Neuronal stem cell (in vitro differentiated cells): ENCODE data around the gene PRKCE.

Experiments
- DNase-seq: peaks from one replicate; pipeline ENCODE4 v3.0.0-alpha.2; 2013; ENCODE audit warnings: low spot score
- H2AFZ ChIP-seq: one replicate; pipeline ENCODE4 v1.6.1; 2013; ENCODE audit warnings: mild to moderate bottlenecking, low read length, inconsistent platforms
- H2AK5ac ChIP-seq: 2 replicates; pipeline ENCODE4 v1.6.1; 2013; ENCODE audit warnings: low read depth, mild to moderate bottlenecking, inconsistent platforms, low read length, moderate library complexity, mixed read lengths
- H2BK120ac ChIP-seq: 2 replicates; pipeline ENCODE4 v1.6.1; 2013; ENCODE audit warnings: low read depth, mild to moderate bottlenecking, inconsistent platforms, low read length, moderate library complexity, mixed read lengths
- H2BK12ac ChIP-seq: one replicate; pipeline ENCODE4 v1.6.1; 2013; ENCODE audit warnings: low read length, inconsistent platforms
- H2BK15ac ChIP-seq: 2 replicates; pipeline ENCODE4 v1.6.1; 2013; ENCODE audit warnings: mild to moderate bottlenecking, low read length, inconsistent platforms, mixed read lengths
- H2BK5ac ChIP-seq: one replicate; pipeline ENCODE4 v1.6.1; 2013; ENCODE audit warnings: inconsistent platforms, mild to moderate bottlenecking, low read length, moderate library complexity
- H3K14ac ChIP-seq: one replicate; pipeline ENCODE4 v1.6.1; 2013; ENCODE audit warnings: low read length, inconsistent platforms
- H3K18ac ChIP-seq: 2 replicates; pipeline ENCODE4 v1.6.1; 2013; ENCODE audit warnings: low read length, inconsistent platforms
- H3K23ac ChIP-seq: 2 replicates; pipeline ENCODE4 v1.6.1; 2013; ENCODE audit warnings: low read depth, mild to moderate bottlenecking, mixed read lengths, low read length, inconsistent platforms; ENCODE audit not compliant: poor library complexity
- H3K27ac ChIP-seq: replicated peaks from 3 replicates; pipeline ENCODE4 v1.5.1; 2013; ENCODE audit warnings: low read length, inconsistent platforms
- H3K27me3 ChIP-seq, 3 experiments: 2 replicates each; pipeline ENCODE4 v1.6.1; 2013; ENCODE audit warnings: low read length in 3 of 3, mild to moderate bottlenecking in 2 of 3, inconsistent platforms in 1 of 3, low read depth in 1 of 3, mixed read lengths in 1 of 3, moderate library complexity in 1 of 3; ENCODE audit not compliant: control insufficient read depth in 3 of 3, insufficient read depth in 3 of 3
- H3K36me3 ChIP-seq, 2 donors: replicated peaks in 1 of 2; 2 replicates each; pipeline ENCODE4 v1.6.1; 2013; ENCODE audit warnings: low read length in 2 of 2; ENCODE audit not compliant: control insufficient read depth in 2 of 2, insufficient read depth in 2 of 2
- H3K4ac ChIP-seq: 2 replicates; pipeline ENCODE4 v1.6.1; 2013; ENCODE audit warnings: inconsistent platforms, mild to moderate bottlenecking, low read length, moderate library complexity
- H3K4me1 ChIP-seq, 2 donors: 1 replicate in 1 of 2; 2 replicates in 1 of 2; pipeline ENCODE4 v1.6.1; 2013; ENCODE audit warnings: low read length in 2 of 2, low read depth in 1 of 2; ENCODE audit not compliant: control insufficient read depth in 2 of 2, insufficient read depth in 1 of 2
- H3K4me2 ChIP-seq: one replicate; pipeline ENCODE4 v1.6.1; 2013; ENCODE audit warnings: mild to moderate bottlenecking, low read length, inconsistent platforms; ENCODE audit not compliant: insufficient read depth, poor library complexity, severe bottlenecking
- H3K4me3 ChIP-seq, 2 donors: 2 replicates each; pipeline ENCODE4 v1.5.1; 2013; ENCODE audit warnings: low read length in 2 of 2, mild to moderate bottlenecking in 2 of 2, inconsistent platforms in 1 of 2, moderate library complexity in 1 of 2
- H3K79me1 ChIP-seq: one replicate; pipeline ENCODE4 v1.6.1; 2013; ENCODE audit warnings: low read depth, mild to moderate bottlenecking, inconsistent platforms, low read length, moderate library complexity
- H3K9ac ChIP-seq: one replicate; pipeline ENCODE4 v1.6.1; 2013; ENCODE audit warnings: mild to moderate bottlenecking, low read depth, low read length, inconsistent platforms; ENCODE audit not compliant: poor library complexity
- H3K9me3 ChIP-seq, 2 donors: replicated peaks in 1 of 2; 2 replicates each; pipeline versions ENCODE3 to v1.6.1; 2013; ENCODE audit warnings: low read length in 2 of 2, mild to moderate bottlenecking in 2 of 2, inconsistent platforms in 1 of 2, low read depth in 1 of 2, mixed read lengths in 1 of 2, moderate library complexity in 1 of 2; ENCODE audit not compliant: control insufficient read depth in 2 of 2, insufficient read depth in 1 of 2
- H4K8ac ChIP-seq: one replicate; pipeline ENCODE4 v1.6.1; 2013; ENCODE audit warnings: low read depth, mild to moderate bottlenecking, inconsistent platforms, low read length, moderate library complexity
- H4K91ac ChIP-seq: one replicate; pipeline ENCODE4 v1.6.1; 2013; ENCODE audit warnings: low read length, low read depth, mild to moderate bottlenecking, inconsistent platforms; ENCODE audit not compliant: poor library complexity
- WGBS, 2 donors: extraction: QIAGEN DNeasy Blood & Tissue Kit; methylation state at CpG; one replicate each; pipeline ENCODE4 v1.1.7; 2013; ENCODE audit warnings: missing lambda C conversion rate in 2 of 2, mixed read lengths in 1 of 2; ENCODE audit not compliant: insufficient read length in 2 of 2, insufficient replicate concordance in 1 of 2; ENCODE audit errors: extremely low coverage in 2 of 2; 5-methylcytosine and 5-hydroxymethylcytosine counted together

Gene PRKCE

DNA sequence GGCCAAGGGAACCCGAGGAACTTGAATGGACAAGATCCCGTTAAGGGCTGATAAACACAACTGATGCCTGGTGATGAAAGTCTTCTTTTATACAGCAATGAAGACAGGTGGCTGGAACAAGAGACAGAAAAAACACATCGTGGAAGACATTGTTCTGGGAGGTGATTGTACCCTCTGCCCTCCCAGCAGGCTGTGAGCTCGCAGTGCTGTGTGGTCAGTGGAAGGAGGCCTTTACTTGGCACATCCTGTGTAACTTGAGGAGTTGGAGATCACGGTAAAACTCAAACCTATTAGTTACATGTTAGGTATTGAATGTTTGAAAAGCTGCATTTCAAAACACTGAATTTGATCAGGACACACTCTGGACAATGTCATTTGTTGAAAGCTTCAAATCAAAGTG is 395.8 kb downstream of the PRKCE start:
- no peaks in the 10 kb centered on the region for H3K27me3 ChIP-seq
- H3K4me3 ChIP-seq, result no peak overlapping the region
- H2BK5ac ChIP-seq, result no peak overlapping the region
- H3K4ac ChIP-seq, result no peak overlapping the region
- no CpG with 5 or more reads among the region's 5 CpGs for WGBS, 2 donors
- H3K18ac ChIP-seq, result no peak overlapping the region
- H3K9ac ChIP-seq, result no peak overlapping the region
- H3K36me3 ChIP-seq, result no peaks in the 10 kb centered on the region
- DNase-seq, result no peak
- no peak overlapping the region for H2BK15ac ChIP-seq
- no peak overlapping the region for H4K8ac ChIP-seq
- H2AFZ ChIP-seq, result no peak overlapping the region
- no peak overlapping the region for H4K91ac ChIP-seq
- H3K9me3 ChIP-seq, result no peaks in the 10 kb centered on the region
- no peak overlapping the region for H2BK12ac ChIP-seq
- H2BK120ac ChIP-seq, result no peak overlapping the region
- no peaks in the 10 kb centered on the region for H3K4me1 ChIP-seq
- no peak overlapping the region for H3K27ac ChIP-seq
- H3K23ac ChIP-seq, result no peak overlapping the region
- no peak overlapping the region for H3K14ac ChIP-seq
- no peaks in the 10 kb centered on the region for H3K79me1 ChIP-seq
- H3K4me2 ChIP-seq, result no peak overlapping the region
- no peak overlapping the region for H2AK5ac ChIP-seq

DNA sequence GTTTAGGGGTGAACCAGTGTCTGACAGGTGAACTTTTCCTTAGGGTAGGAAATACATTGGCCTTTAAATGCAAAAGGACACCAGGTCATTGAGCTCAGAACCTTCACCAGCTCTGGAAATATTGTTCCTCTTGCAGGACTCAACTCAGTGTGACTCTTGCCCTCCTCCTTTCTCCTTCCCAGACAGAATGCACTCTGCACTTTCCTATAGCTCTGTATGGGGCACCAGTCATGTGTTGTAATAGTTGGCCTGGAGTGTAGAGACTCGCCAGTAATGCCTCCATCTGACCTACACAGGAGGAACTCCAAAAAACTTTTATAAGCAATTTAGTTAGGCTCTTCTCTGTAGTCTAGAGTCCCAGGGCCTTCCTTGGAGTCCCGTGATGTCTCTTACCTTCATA is 397.2 kb downstream of the PRKCE start:
- no CpG with 5 or more reads among the region's 2 CpGs for WGBS, 2 donors
- no peak overlapping the region for H2BK15ac ChIP-seq
- H3K9me3 ChIP-seq, result no peaks in the 10 kb centered on the region
- no peak overlapping the region for H3K4me2 ChIP-seq
- H3K4me3 ChIP-seq, result no peak overlapping the region
- no peak overlapping the region for H3K4ac ChIP-seq
- no peak for DNase-seq
- no peak overlapping the region for H3K9ac ChIP-seq
- no peak overlapping the region for H3K14ac ChIP-seq
- H3K79me1 ChIP-seq, result no peaks in the 10 kb centered on the region
- H3K27me3 ChIP-seq, result no peaks in the 10 kb centered on the region
- H2AFZ ChIP-seq, result no peak overlapping the region
- H3K18ac ChIP-seq, result no peak overlapping the region
- H3K4me1 ChIP-seq, result no peaks in the 10 kb centered on the region
- no peaks in the 10 kb centered on the region for H3K36me3 ChIP-seq
- H3K23ac ChIP-seq, result no peak overlapping the region
- no peak overlapping the region for H3K27ac ChIP-seq
- H2BK12ac ChIP-seq, result no peak overlapping the region
- H2AK5ac ChIP-seq, result no peak overlapping the region
- no peak overlapping the region for H2BK5ac ChIP-seq
- no peak overlapping the region for H4K8ac ChIP-seq
- no peak overlapping the region for H4K91ac ChIP-seq
- no peak overlapping the region for H2BK120ac ChIP-seq

DNA sequence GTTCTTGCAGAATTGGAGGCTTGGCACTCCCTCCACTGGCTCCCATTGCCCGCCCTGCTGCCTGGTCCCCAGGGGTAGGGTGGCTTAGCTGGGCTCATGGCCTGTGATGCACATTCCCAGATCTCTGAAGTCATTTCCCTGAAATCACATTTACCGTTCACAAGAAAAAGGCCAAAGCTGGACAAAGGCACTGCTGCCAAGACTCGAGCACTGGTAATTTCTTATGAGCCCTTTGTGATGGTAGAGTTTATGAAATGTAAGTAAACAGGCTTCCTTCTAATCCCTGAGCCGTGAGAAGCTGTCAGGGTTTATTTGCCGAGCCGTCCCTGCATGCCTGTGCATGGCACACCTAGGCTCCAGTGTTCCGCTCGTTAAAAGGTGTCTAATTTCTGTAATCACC is 398.6 kb downstream of the PRKCE start:
- Histone ChIP-seq H3K36me3 (no peaks in the 10 kb centered on the region), H3K23ac (no peak overlapping the region), H3K4ac (no peak overlapping the region), H3K9me3 (peaks cover 0 to 4% of the 10 kb centered on the region in 2 donors), H3K9ac (no peak overlapping the region), H3K27ac (no peak overlapping the region), H3K4me2 (no peak overlapping the region), H3K14ac (no peak overlapping the region), H2BK15ac (no peak overlapping the region), H2BK120ac (no peak overlapping the region), H4K91ac (no peak overlapping the region), H3K4me3 (no peak overlapping the region), H3K4me1 (no peaks in the 10 kb centered on the region), H2AK5ac (no peak overlapping the region), H3K27me3 (no peaks in the 10 kb centered on the region), H2AFZ (no peak overlapping the region), H3K18ac (no peak overlapping the region), H2BK12ac (no peak overlapping the region), H4K8ac (no peak overlapping the region), H3K79me1 (no peaks in the 10 kb centered on the region), H2BK5ac (no peak overlapping the region)
- no peak for DNase-seq
- no CpG with 5 or more reads among the region's 8 CpGs for WGBS, 2 donors

DNA sequence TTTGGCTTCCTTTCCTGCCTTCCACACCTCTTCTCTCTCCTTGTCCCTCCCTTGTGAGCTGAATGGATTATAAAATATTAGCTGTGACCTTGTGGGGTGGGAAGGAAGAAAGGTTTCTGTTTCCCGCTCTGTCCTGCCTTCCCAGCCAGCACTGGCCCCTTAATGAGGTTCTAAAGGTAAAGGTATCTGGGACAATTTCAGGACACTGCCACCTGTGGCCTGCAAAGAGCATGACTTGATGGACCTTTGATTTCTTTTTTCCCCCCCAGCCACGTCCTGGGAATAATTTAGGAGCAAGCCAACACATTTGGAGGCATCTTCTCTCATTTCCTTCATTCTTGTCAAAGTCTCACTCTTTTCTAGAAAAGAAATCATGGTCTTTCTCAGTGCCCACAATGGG is 399.0 kb downstream of the PRKCE start:
- no peak overlapping the region for H2BK120ac ChIP-seq
- H3K18ac ChIP-seq, result no peak overlapping the region
- no CpG with 5 or more reads among the region's 2 CpGs for WGBS, 2 donors
- H2BK12ac ChIP-seq, result no peak overlapping the region
- no peak overlapping the region for H3K27ac ChIP-seq
- H2BK15ac ChIP-seq, result no peak overlapping the region
- H3K9ac ChIP-seq, result no peak overlapping the region
- H2AFZ ChIP-seq, result no peak overlapping the region
- no peak overlapping the region for H3K14ac ChIP-seq
- no peaks in the 10 kb centered on the region for H3K4me1 ChIP-seq
- H3K36me3 ChIP-seq, result no peaks in the 10 kb centered on the region
- H3K4ac ChIP-seq, result no peak overlapping the region
- H3K27me3 ChIP-seq, result no peaks in the 10 kb centered on the region
- DNase-seq, result no peak
- no peak overlapping the region for H3K4me3 ChIP-seq
- H2AK5ac ChIP-seq, result no peak overlapping the region
- H3K4me2 ChIP-seq, result no peak overlapping the region
- peaks cover 0 to 7% of the 10 kb centered on the region in 2 donors for H3K9me3 ChIP-seq
- no peak overlapping the region for H2BK5ac ChIP-seq
- no peaks in the 10 kb centered on the region for H3K79me1 ChIP-seq
- H4K8ac ChIP-seq, result no peak overlapping the region
- no peak overlapping the region for H3K23ac ChIP-seq
- H4K91ac ChIP-seq, result no peak overlapping the region
